ENCODE data around the gene SWT1.

DNA sequence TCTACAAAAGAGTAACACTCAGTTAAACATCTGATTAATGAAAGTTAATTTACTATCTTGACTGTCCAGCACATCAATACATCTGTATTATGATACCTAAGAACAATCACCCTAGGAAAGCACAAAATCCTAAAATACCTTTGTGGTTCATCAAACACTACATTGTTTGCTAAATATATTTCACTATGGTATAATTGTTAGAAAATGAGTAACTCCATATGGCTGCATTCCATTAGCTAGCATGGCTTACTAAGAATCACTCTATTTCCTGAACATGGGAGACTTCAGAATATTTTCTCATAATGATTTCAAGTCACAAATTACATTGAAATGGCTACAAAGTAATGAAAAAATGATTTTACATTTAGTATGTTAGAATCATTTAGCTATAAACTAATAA is 12.7 kb upstream of the SWT1 start:
- TF ChIP-seq, protein P1, sequence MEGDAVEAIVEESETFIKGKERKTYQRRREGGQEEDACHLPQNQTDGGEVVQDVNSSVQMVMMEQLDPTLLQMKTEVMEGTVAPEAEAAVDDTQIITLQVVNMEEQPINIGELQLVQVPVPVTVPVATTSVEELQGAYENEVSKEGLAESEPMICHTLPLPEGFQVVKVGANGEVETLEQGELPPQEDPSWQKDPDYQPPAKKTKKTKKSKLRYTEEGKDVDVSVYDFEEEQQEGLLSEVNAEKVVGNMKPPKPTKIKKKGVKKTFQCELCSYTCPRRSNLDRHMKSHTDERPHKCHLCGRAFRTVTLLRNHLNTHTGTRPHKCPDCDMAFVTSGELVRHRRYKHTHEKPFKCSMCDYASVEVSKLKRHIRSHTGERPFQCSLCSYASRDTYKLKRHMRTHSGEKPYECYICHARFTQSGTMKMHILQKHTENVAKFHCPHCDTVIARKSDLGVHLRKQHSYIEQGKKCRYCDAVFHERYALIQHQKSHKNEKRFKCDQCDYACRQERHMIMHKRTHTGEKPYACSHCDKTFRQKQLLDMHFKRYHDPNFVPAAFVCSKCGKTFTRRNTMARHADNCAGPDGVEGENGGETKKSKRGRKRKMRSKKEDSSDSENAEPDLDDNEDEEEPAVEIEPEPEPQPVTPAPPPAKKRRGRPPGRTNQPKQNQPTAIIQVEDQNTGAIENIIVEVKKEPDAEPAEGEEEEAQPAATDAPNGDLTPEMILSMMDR (IDR thresholded peaks at IDR 0.05) = no peak
- TF ChIP-seq POLR2AphosphoS5 (IDR thresholded peaks at IDR 0.05; ENCODE audit: low read depth, low read length) (no peak), SIN3A (IDR thresholded peaks at IDR 0.05; ENCODE audit: borderline replicate concordance, insufficient read depth, low read depth, low read length) (no peak), TCF7L2 (IDR thresholded peaks at IDR 0.05; ENCODE audit: low read depth, low read length) (no peak)
- TF ChIP-seq, protein P2, sequence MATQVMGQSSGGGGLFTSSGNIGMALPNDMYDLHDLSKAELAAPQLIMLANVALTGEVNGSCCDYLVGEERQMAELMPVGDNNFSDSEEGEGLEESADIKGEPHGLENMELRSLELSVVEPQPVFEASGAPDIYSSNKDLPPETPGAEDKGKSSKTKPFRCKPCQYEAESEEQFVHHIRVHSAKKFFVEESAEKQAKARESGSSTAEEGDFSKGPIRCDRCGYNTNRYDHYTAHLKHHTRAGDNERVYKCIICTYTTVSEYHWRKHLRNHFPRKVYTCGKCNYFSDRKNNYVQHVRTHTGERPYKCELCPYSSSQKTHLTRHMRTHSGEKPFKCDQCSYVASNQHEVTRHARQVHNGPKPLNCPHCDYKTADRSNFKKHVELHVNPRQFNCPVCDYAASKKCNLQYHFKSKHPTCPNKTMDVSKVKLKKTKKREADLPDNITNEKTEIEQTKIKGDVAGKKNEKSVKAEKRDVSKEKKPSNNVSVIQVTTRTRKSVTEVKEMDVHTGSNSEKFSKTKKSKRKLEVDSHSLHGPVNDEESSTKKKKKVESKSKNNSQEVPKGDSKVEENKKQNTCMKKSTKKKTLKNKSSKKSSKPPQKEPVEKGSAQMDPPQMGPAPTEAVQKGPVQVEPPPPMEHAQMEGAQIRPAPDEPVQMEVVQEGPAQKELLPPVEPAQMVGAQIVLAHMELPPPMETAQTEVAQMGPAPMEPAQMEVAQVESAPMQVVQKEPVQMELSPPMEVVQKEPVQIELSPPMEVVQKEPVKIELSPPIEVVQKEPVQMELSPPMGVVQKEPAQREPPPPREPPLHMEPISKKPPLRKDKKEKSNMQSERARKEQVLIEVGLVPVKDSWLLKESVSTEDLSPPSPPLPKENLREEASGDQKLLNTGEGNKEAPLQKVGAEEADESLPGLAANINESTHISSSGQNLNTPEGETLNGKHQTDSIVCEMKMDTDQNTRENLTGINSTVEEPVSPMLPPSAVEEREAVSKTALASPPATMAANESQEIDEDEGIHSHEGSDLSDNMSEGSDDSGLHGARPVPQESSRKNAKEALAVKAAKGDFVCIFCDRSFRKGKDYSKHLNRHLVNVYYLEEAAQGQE (IDR thresholded peaks at IDR 0.05; ENCODE audit: insufficient read depth in 1 of 2, low read depth in 2 of 2, low read length in 1 of 2) = no peak

Data from Panc1 (cell line).